Measurements from ENCODE around the gene STAT5B.

DNA sequence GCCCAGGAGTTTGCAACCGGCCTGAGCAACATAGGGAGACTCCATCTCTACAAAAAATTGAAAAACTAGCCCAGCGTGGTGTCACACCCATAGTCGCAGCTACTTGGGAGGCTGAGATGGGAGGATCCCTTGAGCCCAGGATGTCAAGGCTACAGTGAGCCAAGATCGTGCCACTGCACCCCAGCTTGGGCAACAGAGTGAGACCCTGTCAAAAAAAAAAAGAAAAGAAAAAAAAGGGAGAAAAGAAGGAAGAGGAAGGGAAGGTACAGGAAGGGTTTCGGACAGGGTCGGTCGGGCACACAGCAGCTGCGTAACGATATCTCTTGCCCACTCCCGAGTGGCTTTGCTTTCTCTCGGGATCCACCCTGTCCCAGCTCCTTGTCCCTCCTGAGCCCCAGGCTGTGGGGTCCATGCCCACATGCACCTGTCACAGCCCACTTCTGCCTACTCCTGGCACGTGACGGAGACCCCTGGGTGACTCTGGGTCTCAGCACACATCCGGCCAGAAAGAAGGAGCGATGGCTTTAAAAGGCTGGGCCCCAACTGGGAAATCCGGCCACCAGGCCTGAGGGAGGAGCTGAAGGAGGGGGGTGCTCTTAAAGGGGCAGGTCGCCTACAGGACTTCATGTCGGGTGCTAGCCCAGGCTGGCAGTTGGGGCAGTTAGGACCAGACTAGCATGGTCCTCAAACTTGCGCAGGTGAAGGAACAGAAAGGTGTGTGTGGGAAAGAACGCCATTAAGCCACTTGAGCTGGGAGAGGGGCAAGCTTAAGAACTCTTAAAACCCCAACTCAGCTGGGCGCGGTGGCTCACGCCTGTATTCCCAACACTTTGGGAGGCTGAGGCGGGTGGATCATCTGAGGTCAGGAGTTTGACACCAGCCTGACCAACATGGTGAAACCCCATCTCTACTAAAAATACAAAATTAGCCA is 82.0 kb downstream of the STAT5B start, which contains the start of gene GHDC:
- TF ChIP-seq, protein P1, sequence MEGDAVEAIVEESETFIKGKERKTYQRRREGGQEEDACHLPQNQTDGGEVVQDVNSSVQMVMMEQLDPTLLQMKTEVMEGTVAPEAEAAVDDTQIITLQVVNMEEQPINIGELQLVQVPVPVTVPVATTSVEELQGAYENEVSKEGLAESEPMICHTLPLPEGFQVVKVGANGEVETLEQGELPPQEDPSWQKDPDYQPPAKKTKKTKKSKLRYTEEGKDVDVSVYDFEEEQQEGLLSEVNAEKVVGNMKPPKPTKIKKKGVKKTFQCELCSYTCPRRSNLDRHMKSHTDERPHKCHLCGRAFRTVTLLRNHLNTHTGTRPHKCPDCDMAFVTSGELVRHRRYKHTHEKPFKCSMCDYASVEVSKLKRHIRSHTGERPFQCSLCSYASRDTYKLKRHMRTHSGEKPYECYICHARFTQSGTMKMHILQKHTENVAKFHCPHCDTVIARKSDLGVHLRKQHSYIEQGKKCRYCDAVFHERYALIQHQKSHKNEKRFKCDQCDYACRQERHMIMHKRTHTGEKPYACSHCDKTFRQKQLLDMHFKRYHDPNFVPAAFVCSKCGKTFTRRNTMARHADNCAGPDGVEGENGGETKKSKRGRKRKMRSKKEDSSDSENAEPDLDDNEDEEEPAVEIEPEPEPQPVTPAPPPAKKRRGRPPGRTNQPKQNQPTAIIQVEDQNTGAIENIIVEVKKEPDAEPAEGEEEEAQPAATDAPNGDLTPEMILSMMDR (optimal IDR thresholded peaks at IDR 0.05 in 1 of 3, IDR thresholded peaks at IDR 0.05 in 1 of 3, conservative IDR thresholded peaks at IDR 0.05 in 1 of 3; ENCODE audit: extremely low read depth in 1 of 3, insufficient read depth in 2 of 3, low read length in 3 of 3) = no peak
- no peak for TF ChIP-seq EZH2 (IDR thresholded peaks at IDR 0.05; ENCODE audit: low read length)

Data from keratinocyte (primary cell).